GM12878 (cell line): Measurements from ENCODE around the gene SNX32. TPM values are rescaled to one million over a fixed set of nuclear protein-coding genes. Genes with fewer than 3 reads are reported as not detected.

Source experiments
- ATF3 ChIP-seq: IDR thresholded peaks from 2 replicates; pipeline ENCODE4 v1.6.1; 2011; ENCODE audit warnings: low read depth, mild to moderate bottlenecking, low read length, moderate library complexity, borderline replicate concordance; ENCODE audit errors: extremely low read depth
- BCL3 ChIP-seq: IDR thresholded peaks from 2 replicates; pipeline ENCODE4 v1.6.1; 2011; ENCODE audit warnings: borderline replicate concordance, low read depth, mild to moderate bottlenecking, moderate library complexity, low read length; ENCODE audit not compliant: insufficient read depth, poor library complexity, severe bottlenecking
- BHLHE40 ChIP-seq, 2 experiments: fragments of 450-650 bp in 1 of 2; IDR thresholded peaks; 2 replicates each; pipeline ENCODE4 v1.6.1; 2011 to 2017; ENCODE audit warnings: low read depth in 2 of 2, borderline replicate concordance in 1 of 2, improper control_type of control experiment in 1 of 2, low read length in 1 of 2, mild to moderate bottlenecking in 1 of 2
- CBFB ChIP-seq: IDR thresholded peaks from 2 replicates; pipeline ENCODE4 v1.6.1; 2016; ENCODE audit warnings: antibody characterized with exemption, low read depth
- CREB1 ChIP-seq: IDR thresholded peaks from 2 replicates; pipeline ENCODE4 v1.6.1; 2012; ENCODE audit warnings: low read depth, mild to moderate bottlenecking, inconsistent platforms
- EGR1 ChIP-seq, 2 experiments: IDR thresholded peaks; 1 replicate in 1 of 2; 2 replicates in 1 of 2; pipeline ENCODE4 v1.6.1; 2011 to 2012; ENCODE audit warnings: low read depth in 2 of 2, low read length in 2 of 2, borderline replicate concordance in 1 of 2, mild to moderate bottlenecking in 1 of 2, moderate library complexity in 1 of 2
- FOXK2 ChIP-seq: fragments of 450-650 bp; IDR thresholded peaks from 2 replicates; pipeline ENCODE4 v1.6.1; 2017; ENCODE audit warnings: mild to moderate bottlenecking, moderate library complexity
- NBN ChIP-seq: fragments of 450-650 bp; IDR thresholded peaks from 2 replicates; pipeline ENCODE4 v1.6.1; 2016
- PKNOX1 ChIP-seq: fragments of 450-650 bp; IDR thresholded peaks from 2 replicates; pipeline ENCODE4 v1.6.1; 2016; ENCODE audit warnings: mild to moderate bottlenecking
- POLR2AphosphoS5 ChIP-seq: IDR thresholded peaks from 2 replicates; pipeline ENCODE4 v1.6.1; 2011; ENCODE audit warnings: mild to moderate bottlenecking, low read length, inconsistent platforms
- RAD51 ChIP-seq: fragments of 450-650 bp; IDR thresholded peaks from 2 replicates; pipeline ENCODE4 v1.6.1; 2016; ENCODE audit warnings: moderate library complexity, mild to moderate bottlenecking, inconsistent platforms
- SMAD5 ChIP-seq: IDR thresholded peaks from 2 replicates; pipeline ENCODE4 v1.6.1; 2016; ENCODE audit warnings: antibody characterized with exemption, low read depth
- TAF1 ChIP-seq: IDR thresholded peaks from 2 replicates; pipeline ENCODE4 v1.6.1; 2011; ENCODE audit warnings: mild to moderate bottlenecking, low read depth, low read length, borderline replicate concordance
- polyA plus RNA-seq, 11 experiments: library from polyadenylated mRNA; depleted of rRNA in 4 of 11; unstranded in 6 of 11; stranded (reverse) in 5 of 11; fragments of >200 nt; fragmentation: Nextera tagmentation in 4 of 11; fragmentation: Illumina TruSeq in 1 of 11; extraction: Ambion mirVana in 4 of 11; extraction: Trizol in 1 of 11; gene quantifications; 1 replicate in 1 of 11; 2 replicates in 10 of 11; pipeline versions ENCODE4 v1.2.1 to v1.2.3, GENCODE V29; 2011 to 2016; ENCODE audit warnings: inconsistent platforms in 2 of 11, missing spikeins in 2 of 11, low read depth in 1 of 11
- total RNA-seq, 4 experiments: library from RNA; depleted of rRNA in 3 of 4; stranded (reverse); fragments of >200 nt in 3 of 4; fragmentation: Illumina TruSeq in 1 of 4; extraction: Trizol in 1 of 4; gene quantifications; 2 replicates each; pipeline versions ENCODE4 v1.2.1 to v1.2.3, GENCODE V29; 2013 to 2021
- TF ChIP-seq, protein P1 (sequence below): IDR thresholded peaks from 2 replicates; pipeline ENCODE4 v1.6.1; 2012; ENCODE audit warnings: mild to moderate bottlenecking, low read depth, low read length
- TF ChIP-seq, protein P2 (sequence below): fragments of 450-650 bp; formaldehyde crosslinking; IDR thresholded peaks from 2 replicates; pipeline ENCODE4 v1.5.0; 2022; ENCODE audit warnings: mild to moderate bottlenecking, missing genetic modification characterization
- TF ChIP-seq, protein P3 (sequence below): IDR thresholded peaks from 2 replicates; pipeline ENCODE4 v1.6.1; 2012; ENCODE audit warnings: low read depth, low read length, improper control_type of control experiment

The SNX32 gene
- total and polyA plus RNA-seq, 10 of the 15 experiments (the other 5 are each of a cell fraction or from before 2014, with no cell fraction given): 0.04 to 1.5 (median 0.11) TPM; not detected in 1

DNA sequence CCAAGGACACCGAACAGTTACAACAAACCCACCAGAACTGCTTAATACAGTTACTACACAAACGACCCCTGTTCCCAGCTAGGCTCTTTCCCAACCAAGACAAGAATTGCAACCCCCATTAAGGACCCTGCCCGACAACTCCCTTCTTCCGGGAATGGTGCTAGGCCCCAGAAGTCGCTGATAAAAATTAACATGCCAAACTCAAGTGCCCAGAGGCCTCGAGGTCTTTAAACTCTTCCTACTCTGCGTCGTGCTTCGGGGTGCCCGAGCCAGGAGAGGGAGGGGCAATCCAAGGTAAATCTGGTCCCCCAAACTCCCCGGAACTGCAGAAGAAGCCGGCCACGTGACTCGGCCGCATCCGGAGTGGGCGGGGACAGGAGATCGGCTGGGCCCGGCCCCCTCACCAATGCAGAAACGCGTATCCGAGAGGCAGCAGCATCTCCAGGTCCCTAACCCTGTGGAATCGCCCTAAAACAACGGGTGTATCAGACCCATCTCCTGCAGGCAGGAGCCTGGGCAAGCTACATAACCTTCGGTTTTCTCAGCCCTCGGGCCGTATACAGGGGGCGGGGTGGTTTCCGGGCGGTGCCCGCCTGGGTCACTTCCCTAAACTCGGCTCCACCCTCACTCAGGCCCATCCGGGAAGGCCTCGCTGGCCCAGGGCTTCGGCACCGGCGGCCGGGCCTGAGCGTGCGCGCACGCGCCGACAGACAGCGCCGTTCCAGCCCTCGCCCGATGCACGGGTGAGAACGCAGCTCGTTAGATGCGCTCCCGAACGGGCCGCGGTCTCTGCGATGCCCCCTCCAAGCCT is 23.1 kb downstream of the SNX32 start (continued):
- peak; percentile 32 to 77; a peak in 2 of 4 replicates for TF ChIP-seq BHLHE40 (IDR thresholded peaks at IDR 0.05; ENCODE audit: borderline replicate concordance in 1 of 2, low read depth in 2 of 2, low read length in 1 of 2)
- TF ChIP-seq CREB1: no peak
- TF ChIP-seq RAD51: peak; percentile 95
- TF ChIP-seq, protein P1, sequence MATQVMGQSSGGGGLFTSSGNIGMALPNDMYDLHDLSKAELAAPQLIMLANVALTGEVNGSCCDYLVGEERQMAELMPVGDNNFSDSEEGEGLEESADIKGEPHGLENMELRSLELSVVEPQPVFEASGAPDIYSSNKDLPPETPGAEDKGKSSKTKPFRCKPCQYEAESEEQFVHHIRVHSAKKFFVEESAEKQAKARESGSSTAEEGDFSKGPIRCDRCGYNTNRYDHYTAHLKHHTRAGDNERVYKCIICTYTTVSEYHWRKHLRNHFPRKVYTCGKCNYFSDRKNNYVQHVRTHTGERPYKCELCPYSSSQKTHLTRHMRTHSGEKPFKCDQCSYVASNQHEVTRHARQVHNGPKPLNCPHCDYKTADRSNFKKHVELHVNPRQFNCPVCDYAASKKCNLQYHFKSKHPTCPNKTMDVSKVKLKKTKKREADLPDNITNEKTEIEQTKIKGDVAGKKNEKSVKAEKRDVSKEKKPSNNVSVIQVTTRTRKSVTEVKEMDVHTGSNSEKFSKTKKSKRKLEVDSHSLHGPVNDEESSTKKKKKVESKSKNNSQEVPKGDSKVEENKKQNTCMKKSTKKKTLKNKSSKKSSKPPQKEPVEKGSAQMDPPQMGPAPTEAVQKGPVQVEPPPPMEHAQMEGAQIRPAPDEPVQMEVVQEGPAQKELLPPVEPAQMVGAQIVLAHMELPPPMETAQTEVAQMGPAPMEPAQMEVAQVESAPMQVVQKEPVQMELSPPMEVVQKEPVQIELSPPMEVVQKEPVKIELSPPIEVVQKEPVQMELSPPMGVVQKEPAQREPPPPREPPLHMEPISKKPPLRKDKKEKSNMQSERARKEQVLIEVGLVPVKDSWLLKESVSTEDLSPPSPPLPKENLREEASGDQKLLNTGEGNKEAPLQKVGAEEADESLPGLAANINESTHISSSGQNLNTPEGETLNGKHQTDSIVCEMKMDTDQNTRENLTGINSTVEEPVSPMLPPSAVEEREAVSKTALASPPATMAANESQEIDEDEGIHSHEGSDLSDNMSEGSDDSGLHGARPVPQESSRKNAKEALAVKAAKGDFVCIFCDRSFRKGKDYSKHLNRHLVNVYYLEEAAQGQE: no peak
- TF ChIP-seq TAF1: 0 out of 2 replicates have a peak, but pooled peaks have one; percentile 49
- TF ChIP-seq FOXK2: no peak
- TF ChIP-seq EGR1 (IDR thresholded peaks at IDR 0.05; ENCODE audit: borderline replicate concordance in 1 of 2, low read depth in 2 of 2, low read length in 2 of 2): no peak; a peak in 1 of 3 replicates
- peak; percentile 30 for TF ChIP-seq BCL3
- peak; percentile 71; the same call in 1 of the 2 replicates for TF ChIP-seq SMAD5
- TF ChIP-seq CBFB: peak; percentile 24; the same call in 1 of the 2 replicates
- TF ChIP-seq NBN: peak; percentile 89; the same call in 1 of the 2 replicates
- peak; percentile 16; the same call in 1 of the 2 replicates for TF ChIP-seq PKNOX1
- TF ChIP-seq, protein P2, sequence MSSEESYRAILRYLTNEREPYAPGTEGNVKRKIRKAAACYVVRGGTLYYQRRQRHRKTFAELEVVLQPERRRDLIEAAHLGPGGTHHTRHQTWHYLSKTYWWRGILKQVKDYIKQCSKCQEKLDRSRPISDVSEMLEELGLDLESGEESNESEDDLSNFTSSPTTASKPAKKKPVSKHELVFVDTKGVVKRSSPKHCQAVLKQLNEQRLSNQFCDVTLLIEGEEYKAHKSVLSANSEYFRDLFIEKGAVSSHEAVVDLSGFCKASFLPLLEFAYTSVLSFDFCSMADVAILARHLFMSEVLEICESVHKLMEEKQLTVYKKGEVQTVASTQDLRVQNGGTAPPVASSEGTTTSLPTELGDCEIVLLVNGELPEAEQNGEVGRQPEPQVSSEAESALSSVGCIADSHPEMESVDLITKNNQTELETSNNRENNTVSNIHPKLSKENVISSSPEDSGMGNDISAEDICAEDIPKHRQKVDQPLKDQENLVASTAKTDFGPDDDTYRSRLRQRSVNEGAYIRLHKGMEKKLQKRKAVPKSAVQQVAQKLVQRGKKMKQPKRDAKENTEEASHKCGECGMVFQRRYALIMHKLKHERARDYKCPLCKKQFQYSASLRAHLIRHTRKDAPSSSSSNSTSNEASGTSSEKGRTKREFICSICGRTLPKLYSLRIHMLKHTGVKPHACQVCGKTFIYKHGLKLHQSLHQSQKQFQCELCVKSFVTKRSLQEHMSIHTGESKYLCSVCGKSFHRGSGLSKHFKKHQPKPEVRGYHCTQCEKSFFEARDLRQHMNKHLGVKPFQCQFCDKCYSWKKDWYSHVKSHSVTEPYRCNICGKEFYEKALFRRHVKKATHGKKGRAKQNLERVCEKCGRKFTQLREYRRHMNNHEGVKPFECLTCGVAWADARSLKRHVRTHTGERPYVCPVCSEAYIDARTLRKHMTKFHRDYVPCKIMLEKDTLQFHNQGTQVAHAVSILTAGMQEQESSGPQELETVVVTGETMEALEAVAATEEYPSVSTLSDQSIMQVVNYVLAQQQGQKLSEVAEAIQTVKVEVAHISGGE: no peak
- TF ChIP-seq, protein P3, sequence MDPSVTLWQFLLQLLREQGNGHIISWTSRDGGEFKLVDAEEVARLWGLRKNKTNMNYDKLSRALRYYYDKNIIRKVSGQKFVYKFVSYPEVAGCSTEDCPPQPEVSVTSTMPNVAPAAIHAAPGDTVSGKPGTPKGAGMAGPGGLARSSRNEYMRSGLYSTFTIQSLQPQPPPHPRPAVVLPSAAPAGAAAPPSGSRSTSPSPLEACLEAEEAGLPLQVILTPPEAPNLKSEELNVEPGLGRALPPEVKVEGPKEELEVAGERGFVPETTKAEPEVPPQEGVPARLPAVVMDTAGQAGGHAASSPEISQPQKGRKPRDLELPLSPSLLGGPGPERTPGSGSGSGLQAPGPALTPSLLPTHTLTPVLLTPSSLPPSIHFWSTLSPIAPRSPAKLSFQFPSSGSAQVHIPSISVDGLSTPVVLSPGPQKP: peak; percentile 28; the same call in 1 of the 2 replicates
- peak; percentile 92 for TF ChIP-seq POLR2AphosphoS5
- TF ChIP-seq ATF3: peak; percentile 65; the same call in 1 of the 2 replicates
